CD14-positive monocyte (primary cell): ENCODE results near the gene ZNF335. TPM values are rescaled to one million over a fixed set of nuclear protein-coding genes. Genes with fewer than 3 reads are reported as not detected.
A peak's percentile ranks its signal among the peaks of the same experiment; 100 is the strongest.

Experiments used
- DNase-seq, 3 donors: peaks; one replicate each; pipeline ENCODE4 v3.0.0-alpha.2; 2011 to 2022
- H2AFZ ChIP-seq: 2 replicates; pipeline ENCODE4 v1.6.0; 2012; ENCODE audit warnings: mild to moderate bottlenecking, low read depth, low read length, inconsistent platforms; ENCODE audit not compliant: insufficient read depth, poor library complexity, severe bottlenecking
- H3K27ac ChIP-seq, 2 donors: 1 replicate in 1 of 2; 2 replicates in 1 of 2; pipeline ENCODE4 v1.5.1; 2012 to 2013; ENCODE audit warnings: low read length in 2 of 2, control low read depth in 1 of 2, inconsistent platforms in 1 of 2, low read depth in 1 of 2, mild to moderate bottlenecking in 1 of 2
- H3K27me3 ChIP-seq, 2 donors: one replicate each; pipeline versions ENCODE4 v1.6.0 to v1.6.1; 2011 to 2013; ENCODE audit warnings: low read length in 2 of 2; ENCODE audit not compliant: control insufficient read depth in 2 of 2, insufficient read depth in 2 of 2
- H3K36me3 ChIP-seq, 2 donors: replicated peaks in 1 of 2; 1 replicate in 1 of 2; 2 replicates in 1 of 2; pipeline versions ENCODE4 v1.5.1 to v1.6.1; 2012 to 2013; ENCODE audit warnings: low read length in 2 of 2, control low read depth in 1 of 2, inconsistent platforms in 1 of 2, mild to moderate bottlenecking in 1 of 2; ENCODE audit not compliant: insufficient read depth in 2 of 2, control insufficient read depth in 1 of 2
- H3K4me1 ChIP-seq, 2 donors: 1 replicate in 1 of 2; 2 replicates in 1 of 2; pipeline versions ENCODE4 v1.5.1 to v1.6.1; 2012 to 2013; ENCODE audit warnings: low read length in 2 of 2, control low read depth in 1 of 2, inconsistent platforms in 1 of 2, mild to moderate bottlenecking in 1 of 2, moderate library complexity in 1 of 2; ENCODE audit not compliant: insufficient read depth in 2 of 2, control insufficient read depth in 1 of 2
- H3K4me2 ChIP-seq: replicated peaks from 2 replicates; pipeline ENCODE3; 2012; ENCODE audit warnings: low read length, moderate library complexity, mild to moderate bottlenecking; ENCODE audit not compliant: poor library complexity, severe bottlenecking; ENCODE audit errors: extremely low read depth
- H3K4me3 ChIP-seq, 3 experiments: fragments of 200-600 bp in 1 of 3; sonication (generic) in 1 of 3; replicated peaks in 1 of 3; 1 replicate in 2 of 3; 2 replicates in 1 of 3; pipeline ENCODE4 v1.5.1; 2011 to 2013; ENCODE audit warnings: low read length in 3 of 3, mild to moderate bottlenecking in 3 of 3, control low read depth in 2 of 3, low read depth in 2 of 3, inconsistent platforms in 1 of 3, moderate library complexity in 1 of 3
- H3K79me2 ChIP-seq: 2 replicates; pipeline ENCODE4 v1.6.0; 2012; ENCODE audit warnings: mild to moderate bottlenecking, control low read depth, inconsistent platforms, low read length, moderate library complexity; ENCODE audit not compliant: insufficient read depth
- H3K9ac ChIP-seq: 2 replicates; pipeline ENCODE4 v1.6.0; 2017; ENCODE audit warnings: low read length, mild to moderate bottlenecking; ENCODE audit not compliant: insufficient read depth, poor library complexity, severe bottlenecking
- H3K9me3 ChIP-seq, 2 donors: replicated peaks in 1 of 2; 1 replicate in 1 of 2; 2 replicates in 1 of 2; pipeline versions ENCODE4 v1.5.1 to v1.6.1; 2012 to 2013; ENCODE audit warnings: low read length in 2 of 2, control low read depth in 1 of 2; ENCODE audit not compliant: control insufficient read depth in 1 of 2, insufficient read depth in 1 of 2
- H4K20me1 ChIP-seq: 2 replicates; pipeline ENCODE4 v1.6.0; 2012; ENCODE audit warnings: mild to moderate bottlenecking, low read length, control low read depth, moderate library complexity; ENCODE audit not compliant: insufficient read depth
- H3K27ac Mint-ChIP-seq, 7 donors: one replicate each; pipeline ENCODE4 v1.8.0; 2020; ENCODE audit warnings: mild to moderate bottlenecking in 7 of 7, mixed read lengths in 7 of 7, moderate library complexity in 6 of 7, inconsistent platforms in 2 of 7
- H3K27me3 Mint-ChIP-seq, 3 donors: one replicate each; pipeline ENCODE4 v1.8.0; 2021 to 2022; ENCODE audit warnings: low read depth in 3 of 3, mild to moderate bottlenecking in 3 of 3, mixed read lengths in 3 of 3, moderate library complexity in 3 of 3, inconsistent platforms in 1 of 3
- H3K36me3 Mint-ChIP-seq, 2 donors: one replicate each; pipeline ENCODE4 v1.8.0; 2020; ENCODE audit warnings: mixed read lengths in 2 of 2, inconsistent platforms in 1 of 2, mild to moderate bottlenecking in 1 of 2
- H3K4me1 Mint-ChIP-seq: one replicate; pipeline ENCODE4 v1.8.0; 2020; ENCODE audit warnings: mild to moderate bottlenecking, mixed read lengths
- H3K4me3 Mint-ChIP-seq, 2 donors: one replicate each; pipeline ENCODE4 v1.8.0; 2020; ENCODE audit warnings: mild to moderate bottlenecking in 2 of 2, mixed read lengths in 2 of 2, moderate library complexity in 1 of 2
- H3K9me3 Mint-ChIP-seq, 7 donors: one replicate each; pipeline ENCODE4 v1.8.0; 2020 to 2022; ENCODE audit warnings: mixed read lengths in 7 of 7, mild to moderate bottlenecking in 6 of 7, moderate library complexity in 6 of 7, inconsistent platforms in 2 of 7
- CTCF ChIP-seq: fragments of 200-600 bp; IDR thresholded peaks from one replicate; pipeline ENCODE4 v1.8.0; 2022; ENCODE audit warnings: antibody characterized with exemption, mild to moderate bottlenecking
- WGBS: methylation state at CpG from one replicate; pipeline ENCODE4 v1.1.5; 2013; ENCODE audit warnings: missing lambda C conversion rate; ENCODE audit not compliant: insufficient coverage; 5-methylcytosine and 5-hydroxymethylcytosine counted together
- intact Hi-C, 2 donors: fragments of 100-400 bp; cut with micrococcal nuclease; formaldehyde crosslinking; loops; one replicate each; pipeline versions ENCODE4 v1.15.0 to v1.15.1; 2023
- polyA plus RNA-seq, 3 donors: library from polyadenylated mRNA; depleted of rRNA in 1 of 3; unstranded in 2 of 3; stranded (reverse) in 1 of 3; fragments of 300-500 nt in 2 of 3; fragments of >200 nt in 1 of 3; fragmentation: Illumina TruSeq in 2 of 3; gene quantifications; 1 replicate in 2 of 3; 2 replicates in 1 of 3; pipeline ENCODE4 v1.2.3, GENCODE V29; 2012 to 2021

ZNF335 gene
- polyA plus RNA-seq, 3 donors: 2.7 to 39.6 (median 3.1) TPM

DNA sequence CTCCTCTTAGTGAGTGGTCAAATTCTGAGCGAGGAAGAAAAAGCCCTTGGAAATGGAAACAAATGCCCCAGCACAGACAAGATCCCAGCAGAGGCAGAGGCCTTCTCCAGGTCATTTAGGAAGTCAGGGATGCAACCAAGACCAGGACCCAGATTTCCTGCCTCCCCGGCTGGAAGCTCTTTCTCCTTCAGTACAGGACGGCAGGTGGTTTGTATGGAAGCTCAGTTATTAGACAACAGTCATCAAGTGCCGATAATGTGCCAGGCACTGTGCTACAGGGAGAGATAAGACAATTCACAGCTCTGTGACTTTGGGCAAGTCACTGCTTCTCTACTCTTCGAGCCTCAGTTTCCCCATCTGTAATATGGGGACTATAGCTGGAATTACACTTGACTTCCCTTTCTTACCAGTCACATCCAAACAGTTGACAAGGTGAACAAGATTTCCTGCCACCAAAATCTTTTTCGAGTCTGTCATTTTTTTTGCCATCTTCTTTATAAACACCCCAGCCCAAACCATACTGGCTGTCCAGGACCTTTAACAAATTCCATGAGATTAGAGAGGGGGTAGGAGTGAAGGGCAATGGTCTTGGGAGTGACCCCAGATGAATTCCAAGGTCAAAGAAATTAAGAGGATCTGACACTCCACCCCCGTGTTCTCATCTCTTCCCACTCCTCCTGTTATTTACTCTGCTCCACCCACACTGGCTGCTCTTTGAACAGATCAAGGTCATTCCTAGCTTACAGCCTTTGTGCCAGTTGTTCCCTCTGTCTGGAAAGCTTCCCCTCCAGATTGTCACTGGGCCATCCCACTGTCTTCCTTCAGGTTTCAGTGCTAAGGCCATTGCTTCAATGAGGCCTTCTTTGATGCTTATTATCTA lies 42.8 kb upstream of the ZNF335 start:
- peaks cover 3 to 63% of the 10 kb centered on the region in 2 donors for H3K27me3 ChIP-seq
- H4K20me1 ChIP-seq: peaks cover 4% of the 10 kb centered on the region
- H3K4me1 ChIP-seq: peaks cover 43 to 48% of the 10 kb centered on the region in 2 donors
- H3K79me2 ChIP-seq: no peaks in the 10 kb centered on the region
- H3K9ac ChIP-seq: no peak overlapping the region
- no peaks in the 10 kb centered on the region for H3K36me3 ChIP-seq
- H2AFZ ChIP-seq: no peak overlapping the region
- H3K9me3 ChIP-seq: peaks cover 0 to 5% of the 10 kb centered on the region in 2 donors
- no peak for TF ChIP-seq CTCF
- DNase-seq: no peak
- Mint-ChIP-seq H3K9me3 (peaks cover 5 to 25% (median 21%) of the 10 kb centered on the region in 7 donors), H3K4me3 (peak overlapping the region; percentile 45 to 65), H3K4me1 (peaks cover 40% of the 10 kb centered on the region), H3K36me3 (peaks cover 0 to 19% of the 10 kb centered on the region in 2 donors), H3K27ac (no peak overlapping the region), H3K27me3 (peaks cover 59 to 80% (median 72%) of the 10 kb centered on the region in 3 donors)
- H3K27ac ChIP-seq: no peak overlapping the region
- no peak overlapping the region for H3K4me3 ChIP-seq
- no peak overlapping the region for H3K4me2 ChIP-seq
- intact Hi-C loops: loop anchor here (1.0 to 10.0 kb wide), 4 partner anchors 27 to 160 kb away; partner anchors contain the start of gene NCOA5 (in 1 of the 2)
- WGBS: 82% methylated on average over 5 of the region's 7 CpGs

- Histone ChIP-seq H3K36me3 (no peaks in the 10 kb centered on the region), H3K9ac (no peak overlapping the region), H3K9me3 (peaks cover 0 to 5% of the 10 kb centered on the region in 2 donors), H3K27ac (no peak overlapping the region), H2AFZ (peak overlapping the region; percentile 52), H3K4me1 (peaks cover 50 to 55% of the 10 kb centered on the region in 2 donors), H4K20me1 (peaks cover 4% of the 10 kb centered on the region), H3K79me2 (no peaks in the 10 kb centered on the region), H3K4me2 (peak overlapping the region; percentile 59), H3K27me3 (peaks cover 11 to 71% of the 10 kb centered on the region in 2 donors), H3K4me3 (peak overlapping the region in 1 of 3 experiments; percentile 50)
- H3K27ac Mint-ChIP-seq: peak overlapping the region in 3 of 7 donors; percentile 25 to 79 (median 26)
- under 1% methylated on average over 55 of the region's 67 CpGs for WGBS
- DNase-seq: peak; percentile 55 to 74 (median 56)
- H3K4me3 Mint-ChIP-seq: peak overlapping the region; percentile 61 to 72
- TF ChIP-seq CTCF: peak; percentile 99
- H3K9me3 Mint-ChIP-seq: peaks cover 5 to 30% (median 22%) of the 10 kb centered on the region in 7 donors
- intact Hi-C loops: loop anchor here (1.0 to 10.0 kb wide), 4 partner anchors 27 to 161 kb away; partner anchors contain the start of gene NCOA5 (in 1 of the 2)
- H3K4me1 Mint-ChIP-seq: peaks cover 48% of the 10 kb centered on the region
- peaks cover 0 to 25% of the 10 kb centered on the region in 2 donors for H3K36me3 Mint-ChIP-seq
- peaks cover 67 to 83% (median 75%) of the 10 kb centered on the region in 3 donors for H3K27me3 Mint-ChIP-seq
These were observed 42.0 kb upstream of the ZNF335 start for GRCh38 chr20:46013829-46014516.
